Hematopoietic multipotent progenitor cell treated with erythropoietin and hydrocortisone succinate and interleukin-3 and kit ligand, for 8 days (in vitro differentiated cells): ENCODE data around the gene POLR2B.
"Not testable (repeated sequence)": the region's sequence is repeated elsewhere in the genome, so short reads cannot be mapped to it uniquely, and the experiment has no call there.

Source experiments
- DNase-seq: peaks from one replicate; pipeline ENCODE4 v3.0.0-alpha.2; 2015

POLR2B gene

GRCh38 chr4:57059890-57060716 lies 81.4 kb downstream of the POLR2B start:
- DNase-seq: no peak

- not testable (repeated sequence) for DNase-seq
These were observed 82.0 kb downstream of the POLR2B start for GRCh38 chr4:57060717-57061067.

- DNase-seq: no peak
These were observed 82.7 kb downstream of the POLR2B start for GRCh38 chr4:57061395-57061794.

GRCh38 chr4:57063518-57063917 lies 84.8 kb downstream of the POLR2B start:
- no peak for DNase-seq

- DNase-seq: no peak
These were observed 85.4 kb downstream of the POLR2B start for GRCh38 chr4:57064120-57064519.

GRCh38 chr4:57064811-57065711 lies 86.4 kb downstream of the POLR2B start:
- no peak for DNase-seq

- DNase-seq: no peak
These were observed 87.2 kb downstream of the POLR2B start for GRCh38 chr4:57065730-57066482.

GRCh38 chr4:57068237-57068981 lies 89.7 kb downstream of the POLR2B start:
- no peak for DNase-seq

- DNase-seq: no peak
These were observed 91.8 kb downstream of the POLR2B start for GRCh38 chr4:57070461-57070860.

- peak; percentile 14 for DNase-seq
These were observed 92.6 kb downstream of the POLR2B start for GRCh38 chr4:57071326-57071725.

GRCh38 chr4:57073559-57073958 lies 94.9 kb downstream of the POLR2B start:
- no peak for DNase-seq

- no peak for DNase-seq
These were observed 96.0 kb downstream of the POLR2B start for GRCh38 chr4:57074744-57075143.

GRCh38 chr4:57075367-57075766 lies 96.7 kb downstream of the POLR2B start:
- DNase-seq: no peak

- no peak for DNase-seq
These were observed 98.0 kb downstream of the POLR2B start for GRCh38 chr4:57076646-57077045.

- DNase-seq: no peak
These were observed 99.1 kb downstream of the POLR2B start for GRCh38 chr4:57077550-57078343.

- no peak for DNase-seq
These were observed 100.2 kb downstream of the POLR2B start for GRCh38 chr4:57078685-57079521.
